H7 (cell line): ENCODE data around the gene SCGB3A1. TPM values are rescaled to one million over a fixed set of nuclear protein-coding genes. Genes with fewer than 3 reads are reported as not detected.

Source experiments
- DNase-seq: peaks from one replicate; pipeline ENCODE4 v3.0.0; 2012
- H3K27me3 ChIP-seq: 2 replicates; pipeline ENCODE4 v1.6.0; 2011; ENCODE audit warnings: mild to moderate bottlenecking, low read length; ENCODE audit not compliant: control insufficient read depth, insufficient read depth
- H3K36me3 ChIP-seq: replicated peaks from 2 replicates; pipeline ENCODE4 v1.5.1; 2011; ENCODE audit warnings: low read length; ENCODE audit not compliant: control insufficient read depth, insufficient read depth
- H3K4me3 ChIP-seq: 2 replicates; pipeline ENCODE4 v1.5.1; 2011; ENCODE audit warnings: low read depth, mild to moderate bottlenecking, control low read depth, low read length, moderate library complexity; ENCODE audit not compliant: insufficient read depth
- total RNA-seq: library from RNA; depleted of rRNA; stranded (reverse); fragments of >200 nt; shearing (Covaris generic); gene quantifications from 2 replicates; pipeline ENCODE4 v1.2.3, GENCODE V29; 2014; rRNA removed

SCGB3A1 gene, protein sequence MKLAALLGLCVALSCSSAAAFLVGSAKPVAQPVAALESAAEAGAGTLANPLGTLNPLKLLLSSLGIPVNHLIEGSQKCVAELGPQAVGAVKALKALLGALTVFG
- total RNA-seq = not detected in 2 replicates

DNA sequence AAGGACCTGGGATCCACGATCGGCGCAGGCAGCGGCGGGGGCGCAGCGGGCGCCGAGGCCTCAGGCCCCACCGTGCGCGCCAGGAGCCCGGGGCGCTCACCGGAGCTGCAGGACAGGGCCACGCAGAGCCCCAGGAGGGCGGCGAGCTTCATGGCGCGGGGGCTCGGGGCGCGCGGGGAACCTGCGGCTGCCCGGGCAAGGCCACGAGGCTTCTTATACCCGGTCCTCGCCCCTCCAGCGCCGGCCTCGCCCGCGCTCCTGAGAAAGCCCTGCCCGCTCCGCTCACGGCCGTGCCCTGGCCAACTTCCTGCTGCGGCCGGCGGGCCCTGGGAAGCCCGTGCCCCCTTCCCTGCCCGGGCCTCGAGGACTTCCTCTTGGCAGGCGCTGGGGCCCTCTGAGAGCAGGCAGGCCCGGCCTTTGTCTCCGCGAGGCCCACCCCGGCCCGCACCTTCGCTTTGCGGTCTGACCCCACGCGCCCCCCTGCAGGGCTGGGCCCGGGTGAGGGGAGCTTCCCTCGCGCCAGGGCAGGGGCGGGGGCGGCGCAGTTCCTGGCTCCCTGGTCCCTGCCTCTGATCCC lies at the start of gene SCGB3A1:
SCGB3A1 (minus strand) TSS at position 189 of the 577 bp plus-strand sequence; CDS start at position 152, 37 bp downstream.
- H3K27me3 ChIP-seq = peaks cover 26% of the 10 kb centered on the region; the same call in 1 of the 2 replicates
- H3K36me3 ChIP-seq = no peaks in the 10 kb centered on the region
- DNase-seq = peak; percentile 76
- peak within 1 kb of the TSS; percentile 28; the same call in 1 of the 2 replicates for H3K4me3 ChIP-seq

DNA sequence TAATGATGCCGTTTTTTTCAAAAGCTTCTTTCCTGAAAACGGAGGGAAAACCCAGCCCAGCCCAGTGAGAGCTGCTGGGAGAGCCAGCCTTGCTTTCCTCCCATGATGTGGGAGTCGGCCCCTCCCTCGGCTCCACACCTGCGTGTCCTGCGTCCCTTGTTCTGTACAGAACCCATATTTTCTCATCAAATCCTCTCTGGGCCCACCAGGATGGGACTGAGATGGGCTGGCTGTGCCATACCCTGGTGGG lies 49.2 kb upstream of the SCGB3A1 start:
- H3K36me3 ChIP-seq = no peaks in the 10 kb centered on the region
- H3K4me3 ChIP-seq = no peak overlapping the region
- DNase-seq = peak; percentile 63

DNA sequence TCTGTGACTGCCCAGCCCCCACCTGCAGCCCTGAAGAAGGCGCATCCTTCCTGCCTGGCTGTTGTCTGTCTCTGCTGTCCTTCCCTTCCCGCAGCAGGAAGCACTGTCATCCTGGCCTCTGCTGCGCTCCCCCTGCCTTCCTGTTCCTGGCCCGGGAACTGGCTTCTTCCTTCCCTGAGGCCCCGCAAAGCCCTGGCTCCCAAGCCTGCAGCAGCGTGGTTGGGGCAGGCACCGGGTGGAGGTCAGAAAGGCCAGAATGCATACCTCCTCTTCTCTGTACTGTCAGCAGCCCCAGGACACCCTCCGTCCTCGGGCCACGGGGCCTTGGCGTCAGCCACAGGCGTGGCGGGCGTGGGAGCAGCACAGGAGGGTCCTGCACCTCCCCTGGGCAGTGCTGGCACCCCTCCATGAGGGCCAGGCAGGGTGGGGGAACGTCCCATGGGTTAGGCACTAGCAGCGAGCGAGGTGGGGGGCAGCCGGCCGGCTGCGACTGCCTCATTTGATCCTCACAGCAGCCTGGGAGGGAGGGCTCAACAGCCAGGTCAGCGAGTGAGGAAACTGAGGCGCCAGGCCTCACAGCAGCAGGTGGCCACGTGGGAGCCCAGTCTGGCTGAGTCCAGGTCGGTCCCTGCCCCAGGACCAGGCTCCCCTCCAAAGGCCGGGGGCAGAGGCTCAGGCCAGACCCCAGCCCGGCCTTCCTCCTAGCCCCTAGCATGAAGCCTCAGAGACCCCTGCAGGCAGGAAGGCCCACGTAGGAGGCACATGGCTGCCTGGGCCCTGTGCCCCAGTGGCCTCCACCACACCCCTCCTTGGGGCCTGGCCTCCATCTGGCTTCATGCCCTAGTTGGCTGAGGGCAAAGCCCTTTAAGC lies 48.7 kb upstream of the SCGB3A1 start:
- Histone ChIP-seq H3K27me3 (no peaks in the 10 kb centered on the region), H3K4me3 (no peak overlapping the region), H3K36me3 (no peaks in the 10 kb centered on the region)
- peak; percentile 65 for DNase-seq

More for the DNA sequence above, 49.2 kb upstream of the SCGB3A1 start:
- no peaks in the 10 kb centered on the region for H3K27me3 ChIP-seq

DNA sequence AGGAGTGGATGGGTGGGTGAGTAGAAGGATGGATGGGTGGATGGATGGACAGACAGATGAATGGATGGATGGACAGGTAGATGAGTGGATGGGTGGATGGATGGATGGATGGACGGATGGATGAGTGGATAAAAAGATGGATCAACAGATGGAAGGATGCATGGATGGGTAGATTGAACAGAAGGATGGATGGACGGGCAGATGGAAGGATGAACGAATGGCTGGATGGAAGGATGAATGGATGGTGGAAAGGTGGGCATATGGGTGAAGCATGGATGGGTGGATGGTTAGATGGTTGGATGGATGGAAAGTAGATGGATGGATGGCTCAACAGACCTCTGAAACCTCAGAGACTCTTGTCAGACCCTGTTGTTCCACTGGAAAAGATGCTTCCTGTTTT lies 48.0 kb upstream of the SCGB3A1 start:
- no peaks in the 10 kb centered on the region for H3K27me3 ChIP-seq
- no peak for DNase-seq
- no peak overlapping the region for H3K4me3 ChIP-seq
- H3K36me3 ChIP-seq = no peaks in the 10 kb centered on the region

DNA sequence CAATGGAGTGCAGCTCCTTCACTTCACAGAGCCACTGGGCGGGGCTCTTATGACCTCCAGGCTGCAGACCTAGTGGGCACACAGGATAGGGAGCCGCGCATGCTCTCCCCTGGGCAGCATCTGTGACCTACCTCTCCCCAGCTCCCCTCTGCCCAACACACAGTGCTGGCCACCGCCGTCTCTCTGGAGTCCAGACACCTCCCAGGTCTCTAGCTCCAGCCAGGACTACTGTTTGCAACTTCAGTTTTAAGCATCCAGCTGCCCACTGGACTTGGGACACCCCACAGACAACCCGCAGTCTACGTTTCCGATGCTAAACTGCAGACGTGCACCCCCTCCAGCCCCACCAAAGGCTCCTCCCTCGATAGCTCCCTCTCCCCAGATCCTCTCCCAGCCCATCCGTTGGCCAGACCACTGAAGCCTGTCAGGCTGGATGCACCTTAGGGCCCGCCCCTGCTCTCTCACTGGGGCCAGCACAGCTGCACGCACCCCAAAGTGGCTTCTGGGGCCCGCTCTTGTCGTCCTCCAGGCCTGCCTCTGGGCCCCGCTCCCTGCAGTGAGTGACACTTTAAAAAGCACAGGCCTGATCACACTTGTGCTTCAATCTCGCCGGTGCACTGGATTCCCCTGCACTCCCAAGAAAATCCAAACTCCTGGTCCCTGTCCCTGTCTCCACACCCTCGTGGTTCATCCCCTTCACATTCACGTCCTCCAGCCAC lies 46.8 kb upstream of the SCGB3A1 start:
- Histone ChIP-seq H3K4me3 (no peak overlapping the region), H3K36me3 (no peaks in the 10 kb centered on the region), H3K27me3 (no peaks in the 10 kb centered on the region)
- peak; percentile 61 for DNase-seq

DNA sequence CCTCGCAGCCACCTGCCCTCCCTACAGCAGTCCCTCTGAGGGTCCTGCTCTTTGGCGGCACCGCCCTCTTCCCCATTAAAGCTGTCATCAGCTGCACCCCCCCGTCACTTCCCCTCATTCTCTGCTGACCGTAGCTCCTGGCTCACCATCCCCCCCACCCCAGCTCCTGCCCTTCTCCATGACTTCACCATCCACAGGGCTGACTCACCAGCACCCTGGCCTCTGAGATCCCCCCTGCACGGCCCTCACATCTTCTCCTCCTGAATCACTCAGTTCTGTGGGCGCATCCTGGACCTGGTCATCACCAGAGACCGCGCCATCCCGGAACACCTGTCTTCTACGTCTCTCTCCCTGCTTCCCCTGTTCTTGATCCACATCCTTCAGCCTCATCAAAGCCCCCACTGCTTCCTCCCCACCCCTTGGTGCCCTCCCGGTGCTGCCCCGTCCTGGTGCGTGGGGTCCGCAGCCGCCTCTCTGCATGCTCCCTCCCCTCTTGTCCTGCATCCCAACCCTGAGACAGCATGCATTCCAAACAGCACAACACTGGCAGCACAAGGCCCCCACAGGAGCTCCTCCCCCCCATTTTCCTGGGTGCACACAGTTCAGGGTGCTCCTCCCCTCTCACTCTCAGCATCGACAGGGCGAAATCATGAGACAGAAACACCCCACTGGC lies 45.2 kb upstream of the SCGB3A1 start:
- H3K36me3 ChIP-seq = no peaks in the 10 kb centered on the region
- DNase-seq = no peak
- no peak overlapping the region for H3K4me3 ChIP-seq
- no peaks in the 10 kb centered on the region for H3K27me3 ChIP-seq

DNA sequence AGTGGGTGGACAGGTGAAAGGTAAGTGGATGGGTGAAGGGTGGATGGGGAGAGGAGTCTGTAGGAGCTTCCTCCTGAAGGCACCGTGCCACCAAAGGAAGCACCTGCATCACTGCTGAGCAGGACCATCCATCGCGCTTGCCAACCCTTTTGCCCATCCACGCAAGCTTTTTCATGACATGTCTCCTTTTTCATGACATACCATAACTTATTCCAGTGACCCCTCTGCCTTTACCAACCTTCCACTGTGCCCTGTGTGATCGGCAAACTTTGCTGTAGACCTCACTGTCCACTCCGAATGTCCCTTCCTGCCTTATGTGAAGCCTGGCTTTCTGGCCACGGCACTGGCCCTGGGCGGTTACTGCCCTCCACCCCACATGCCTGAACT lies 44.7 kb upstream of the SCGB3A1 start:
- DNase-seq = no peak
- Histone ChIP-seq H3K27me3 (no peaks in the 10 kb centered on the region), H3K4me3 (no peak overlapping the region), H3K36me3 (no peaks in the 10 kb centered on the region)

DNA sequence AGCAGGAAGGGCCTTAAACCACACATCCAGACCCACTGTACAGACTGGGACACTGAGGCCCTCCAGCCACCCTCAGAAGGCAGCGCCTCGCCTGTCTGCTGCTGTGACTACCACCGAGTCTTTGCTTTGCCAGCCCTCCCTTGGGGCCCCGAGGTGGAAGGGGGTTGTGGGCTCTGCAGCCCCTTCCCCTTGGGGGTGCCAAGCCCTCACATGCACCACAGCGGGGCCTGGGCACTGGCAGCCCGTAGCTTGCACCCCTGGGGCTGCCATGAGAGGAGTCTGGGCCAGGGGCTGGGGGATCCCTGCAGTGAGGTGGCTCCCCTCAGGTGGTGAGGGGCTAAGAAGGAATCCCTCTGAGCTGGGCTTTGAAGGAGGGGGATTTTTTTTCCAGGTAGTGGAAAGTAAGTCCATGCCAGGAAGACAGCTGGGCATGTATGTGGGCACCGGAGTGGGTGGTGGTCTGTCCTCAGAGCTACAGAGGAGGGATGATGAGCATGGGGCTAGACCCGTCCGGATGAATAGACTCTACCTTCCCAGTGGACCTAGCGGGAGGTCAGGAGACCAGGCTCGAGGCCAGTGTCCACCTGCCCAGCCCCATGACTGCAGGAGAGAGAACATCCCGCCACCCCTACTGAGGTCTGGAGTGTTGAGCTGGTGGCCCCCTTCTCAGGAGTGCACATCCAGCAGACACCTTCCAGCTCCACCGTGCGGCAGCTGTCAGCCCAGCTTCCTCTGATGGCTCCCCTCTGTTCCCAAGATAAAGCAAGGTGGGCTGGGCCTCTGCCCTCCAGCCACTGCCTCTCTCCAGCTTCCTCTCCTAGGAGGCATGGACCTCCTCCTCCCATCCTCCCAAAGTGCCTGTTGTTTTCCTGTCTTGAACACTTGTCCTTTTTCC lies 42.2 kb upstream of the SCGB3A1 start:
- Histone ChIP-seq H3K4me3 (no peak overlapping the region), H3K27me3 (no peaks in the 10 kb centered on the region), H3K36me3 (no peaks in the 10 kb centered on the region)
- no peak for DNase-seq

DNA sequence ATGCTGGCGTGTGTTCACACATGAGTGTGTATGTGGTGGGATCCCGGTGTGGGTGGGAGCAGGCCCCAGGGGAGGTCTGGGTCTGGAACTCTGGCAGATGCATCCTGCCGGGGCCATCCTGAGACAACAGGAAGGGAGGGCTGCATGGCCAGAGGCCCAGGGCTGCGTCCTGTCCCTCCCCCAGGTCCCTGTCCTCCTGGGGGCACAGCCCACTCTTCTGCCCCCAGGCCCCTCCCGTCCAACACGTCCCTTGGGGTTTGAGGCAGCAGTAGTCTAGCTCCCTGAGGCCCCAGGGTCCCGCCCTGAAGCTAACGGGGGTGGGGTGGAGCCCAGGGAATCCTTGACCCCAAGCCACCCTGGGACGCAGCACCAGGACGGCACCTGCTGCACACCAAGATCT lies 41.5 kb upstream of the SCGB3A1 start:
- no peak for DNase-seq
- Histone ChIP-seq H3K4me3 (no peak overlapping the region), H3K27me3 (no peaks in the 10 kb centered on the region)

DNA sequence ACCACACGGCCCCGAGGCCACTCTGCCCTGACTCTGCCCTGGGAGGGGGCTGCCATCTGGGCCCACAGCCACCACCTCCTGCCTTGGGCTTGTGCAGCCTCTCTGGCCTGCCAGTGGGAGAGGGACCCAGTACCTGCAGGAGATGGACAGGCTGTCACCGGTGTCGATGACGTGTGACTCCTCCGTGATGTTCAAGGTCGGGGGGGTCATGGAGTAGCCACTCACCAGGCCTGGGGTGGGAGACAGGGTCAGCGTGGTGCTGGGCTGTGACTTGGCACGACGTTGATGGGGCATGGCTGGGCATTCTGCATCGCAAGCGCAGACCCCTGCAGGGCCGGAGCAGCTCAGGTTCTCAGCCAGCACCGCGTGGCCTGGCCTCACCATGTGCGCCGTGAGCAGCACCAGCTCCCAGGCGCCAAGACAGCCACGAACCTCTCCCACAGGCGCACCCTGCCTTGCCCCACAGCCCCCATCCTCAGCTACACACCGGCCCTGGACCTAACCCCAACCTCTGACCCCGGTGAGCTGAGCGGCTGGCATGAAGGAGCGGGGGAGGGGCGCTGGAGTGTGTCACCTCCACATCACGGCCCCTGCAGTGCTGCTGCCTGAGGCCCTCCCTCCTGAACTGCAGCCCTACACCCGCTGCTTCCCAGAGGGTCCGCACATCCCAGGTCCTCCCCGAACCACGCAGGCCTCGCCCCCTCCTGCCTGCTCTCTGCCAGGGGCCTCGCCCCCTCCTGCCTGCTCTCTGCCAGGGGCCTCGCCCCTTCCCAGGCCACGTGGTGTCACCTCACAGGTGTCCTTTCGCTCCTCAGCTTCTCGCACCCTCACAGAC lies 40.5 kb upstream of the SCGB3A1 start:
- Histone ChIP-seq H3K27me3 (no peaks in the 10 kb centered on the region), H3K4me3 (no peak overlapping the region), H3K36me3 (no peaks in the 10 kb centered on the region)
- peak; percentile 83 for DNase-seq

More for the DNA sequence above, 41.5 kb upstream of the SCGB3A1 start:
- no peaks in the 10 kb centered on the region for H3K36me3 ChIP-seq

DNA sequence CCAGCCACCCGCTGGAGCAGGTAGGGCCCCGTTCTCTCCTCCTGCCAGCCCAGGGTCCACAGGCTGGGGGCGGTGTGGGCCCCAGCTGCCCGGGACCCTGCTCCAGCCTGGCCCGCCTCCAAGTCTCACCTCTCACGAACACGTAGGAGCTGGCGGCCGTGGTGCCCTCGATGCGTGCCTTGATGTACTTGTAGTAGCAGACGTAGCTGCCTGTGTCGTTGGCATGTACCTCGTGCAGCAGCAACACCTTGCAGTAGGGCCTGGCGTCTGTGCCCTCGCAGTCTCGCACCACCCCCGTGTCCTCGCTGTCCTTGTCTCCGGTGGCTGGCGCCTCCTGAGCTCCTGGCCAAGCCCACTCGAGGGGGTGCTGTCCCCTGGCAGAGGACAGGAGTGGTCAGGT lies 39.1 kb upstream of the SCGB3A1 start:
- Histone ChIP-seq H3K27me3 (no peaks in the 10 kb centered on the region), H3K36me3 (no peaks in the 10 kb centered on the region), H3K4me3 (no peak overlapping the region)
- no peak for DNase-seq

DNA sequence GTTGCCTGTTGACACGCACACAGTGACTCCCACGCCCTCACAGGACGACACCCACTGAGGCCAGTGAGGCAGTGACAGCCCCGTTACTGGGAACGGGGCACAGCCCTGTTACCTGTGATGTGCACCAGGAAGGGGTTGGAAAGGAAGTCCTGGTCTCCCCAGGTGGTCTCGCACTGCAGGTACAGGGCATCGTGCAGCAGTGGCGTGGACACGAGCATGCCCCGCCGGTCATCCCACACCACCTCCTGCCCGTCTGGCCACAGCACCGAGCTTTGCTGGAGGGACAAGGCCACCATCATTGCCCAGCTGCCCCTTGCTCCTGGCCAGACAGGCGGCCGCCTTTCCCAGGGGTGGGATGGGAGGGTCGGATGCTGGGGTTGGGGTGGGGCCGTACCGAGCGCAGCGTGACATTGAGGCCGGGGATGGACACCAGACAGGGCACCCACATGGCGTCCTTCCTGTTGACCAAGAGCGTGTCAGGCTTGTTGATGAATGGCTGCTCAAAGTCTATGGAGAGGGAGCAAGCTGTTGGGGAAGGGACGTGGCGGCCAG lies 38.6 kb upstream of the SCGB3A1 start:
- no peaks in the 10 kb centered on the region for H3K27me3 ChIP-seq
- no peaks in the 10 kb centered on the region for H3K36me3 ChIP-seq
- DNase-seq = no peak
- H3K4me3 ChIP-seq = no peak overlapping the region
